Cardiac muscle cell (in vitro differentiated cells and primary cell): ENCODE data around the gene EYA2. TPM values are rescaled to one million over a fixed set of nuclear protein-coding genes. Genes with fewer than 3 reads are reported as not detected.
A peak's percentile ranks its signal among the peaks of the same experiment; 100 is the strongest.

Source experiments
- DNase-seq, 2 donors: peaks; one replicate each; pipeline versions ENCODE4 v3.0.0 to v3.0.0-alpha.2; 2010 to 2017; ENCODE audit warnings: low read depth in 1 of 2, low spot score in 1 of 2
- H3K27ac ChIP-seq: fragments of 200-600 bp; sonication (generic); 2 replicates; pipeline ENCODE4 v1.5.1; 2016
- H3K27me3 ChIP-seq: fragments of 200-600 bp; sonication (generic); 2 replicates; pipeline ENCODE4 v1.6.0; 2016; ENCODE audit warnings: control low read depth
- H3K36me3 ChIP-seq: fragments of 200-600 bp; sonication (generic); 2 replicates; pipeline ENCODE4 v1.5.1; 2016; ENCODE audit warnings: control low read depth
- H3K4me1 ChIP-seq: fragments of 200-600 bp; sonication (generic); 2 replicates; pipeline ENCODE4 v1.8.1; 2017; ENCODE audit warnings: low read depth, mild to moderate bottlenecking, mixed run types
- H3K4me3 ChIP-seq: fragments of 200-600 bp; sonication (generic); 2 replicates; pipeline ENCODE4 v1.5.1; 2016; ENCODE audit warnings: mild to moderate bottlenecking
- H3K9me3 ChIP-seq: fragments of 200-600 bp; sonication (generic); 2 replicates; pipeline ENCODE4 v1.5.1; 2017; ENCODE audit warnings: low read depth, mild to moderate bottlenecking, control low read depth
- CTCF ChIP-seq: IDR thresholded peaks from 2 replicates; pipeline ENCODE4 v1.5.1; 2012; ENCODE audit warnings: low read depth, mild to moderate bottlenecking, low read length
- polyA plus RNA-seq: library from polyadenylated mRNA; unstranded; fragments of >200 nt; fragmentation: Nextera tagmentation; extraction: Ambion mirVana; gene quantifications from 2 replicates; pipeline ENCODE4 v1.2.1, GENCODE V29; 2016
- total RNA-seq: library from RNA; depleted of rRNA; stranded (reverse); fragments of >200 nt; gene quantifications from 2 replicates; pipeline ENCODE4 v1.2.3, GENCODE V29; 2016

The EYA2 gene
- total and polyA plus RNA-seq, 2 experiments from 2014 or later, result 0.30 TPM; not detected in 1

GRCh38 chr20:47215653-47216397 is 321.2 kb downstream of the EYA2 start:
- peaks cover 10% of the 10 kb centered on the region for H3K4me1 ChIP-seq
- DNase-seq, result no peak
- no peak overlapping the region for H3K4me3 ChIP-seq
- no peak for TF ChIP-seq CTCF
- H3K36me3 ChIP-seq, result peaks cover 47% of the 10 kb centered on the region
- no peaks in the 10 kb centered on the region for H3K27me3 ChIP-seq
- H3K9me3 ChIP-seq, result no peaks in the 10 kb centered on the region
- no peak overlapping the region for H3K27ac ChIP-seq

GRCh38 chr20:47216819-47217410 is 322.3 kb downstream of the EYA2 start:
- TF ChIP-seq CTCF, result no peak
- DNase-seq, result no peak
- H3K4me1 ChIP-seq, result peaks cover 10% of the 10 kb centered on the region
- no peaks in the 10 kb centered on the region for H3K27me3 ChIP-seq
- H3K4me3 ChIP-seq, result no peak overlapping the region
- H3K36me3 ChIP-seq, result peaks cover 45% of the 10 kb centered on the region
- H3K27ac ChIP-seq, result no peak overlapping the region
- no peaks in the 10 kb centered on the region for H3K9me3 ChIP-seq

- Histone ChIP-seq H3K36me3 (peaks cover 48% of the 10 kb centered on the region), H3K4me3 (no peak overlapping the region), H3K27me3 (no peaks in the 10 kb centered on the region), H3K9me3 (no peaks in the 10 kb centered on the region), H3K27ac (no peak overlapping the region), H3K4me1 (peaks cover 10% of the 10 kb centered on the region)
- no peak for TF ChIP-seq CTCF
- no peak for DNase-seq
These were observed 323.1 kb downstream of the EYA2 start for GRCh38 chr20:47217482-47218446.

- Histone ChIP-seq H3K9me3 (no peaks in the 10 kb centered on the region), H3K27ac (no peak overlapping the region), H3K36me3 (peaks cover 64% of the 10 kb centered on the region), H3K4me3 (no peak overlapping the region), H3K27me3 (no peaks in the 10 kb centered on the region), H3K4me1 (no peaks in the 10 kb centered on the region)
- peak; percentile 66 for TF ChIP-seq CTCF
- peak; percentile 28 to 56 for DNase-seq
These were observed 325.5 kb downstream of the EYA2 start for GRCh38 chr20:47220161-47220582.

- Histone ChIP-seq H3K4me3 (no peak overlapping the region), H3K4me1 (no peaks in the 10 kb centered on the region), H3K27me3 (no peaks in the 10 kb centered on the region), H3K27ac (no peak overlapping the region), H3K36me3 (peaks cover 59% of the 10 kb centered on the region), H3K9me3 (no peaks in the 10 kb centered on the region)
- no peak for TF ChIP-seq CTCF
- no peak for DNase-seq
These were observed 326.5 kb downstream of the EYA2 start for GRCh38 chr20:47221036-47221625.
